Fibroblast of lung (primary cell): ENCODE results near the gene DNAJB12. TPM values are rescaled to one million over a fixed set of nuclear protein-coding genes. Genes with fewer than 3 reads are reported as not detected.

Experiments used
- DNase-seq, 2 donors: peaks; one replicate each; pipeline versions ENCODE4 v3.0.0 to v3.0.0-alpha.2; 2010; ENCODE audit warnings: low read depth in 2 of 2
- H2AFZ ChIP-seq: 2 replicates; pipeline ENCODE4 v1.5.1; 2012; ENCODE audit warnings: low read length, control low read depth, inconsistent platforms
- H3K27ac ChIP-seq: 2 replicates; pipeline ENCODE4 v1.5.1; 2011; ENCODE audit warnings: low read length, control low read depth; ENCODE audit not compliant: insufficient read depth
- H3K27me3 ChIP-seq: 2 replicates; pipeline ENCODE4 v1.5.1; 2011; ENCODE audit warnings: mild to moderate bottlenecking, low read length; ENCODE audit not compliant: control insufficient read depth, insufficient read depth
- H3K36me3 ChIP-seq: 2 replicates; pipeline ENCODE4 v1.5.1; 2011; ENCODE audit warnings: low read length; ENCODE audit not compliant: control insufficient read depth, insufficient read depth
- H3K4me1 ChIP-seq: 2 replicates; pipeline ENCODE4 v1.5.1; 2011; ENCODE audit warnings: low read length; ENCODE audit not compliant: control insufficient read depth, insufficient read depth; ENCODE audit errors: extremely low read depth
- H3K4me2 ChIP-seq: 2 replicates; pipeline ENCODE4 v1.5.1; 2011; ENCODE audit warnings: low read length, control low read depth; ENCODE audit not compliant: insufficient read depth; ENCODE audit errors: extremely low read depth
- H3K4me3 ChIP-seq, 4 experiments: fragments of 200-600 bp in 1 of 4; sonication (generic) in 1 of 4; replicated peaks in 1 of 4; 2 replicates each; pipeline ENCODE4 v1.5.1; 2011 to 2016; ENCODE audit warnings: low read length in 4 of 4, low read depth in 3 of 4, mild to moderate bottlenecking in 3 of 4, control low read depth in 2 of 4, inconsistent platforms in 1 of 4, mixed read lengths in 1 of 4; ENCODE audit not compliant: insufficient read depth in 1 of 4; ENCODE audit errors: control extremely low read depth in 1 of 4
- H3K79me2 ChIP-seq: 2 replicates; pipeline ENCODE4 v1.5.1; 2012; ENCODE audit warnings: mild to moderate bottlenecking, low read length, inconsistent platforms; ENCODE audit not compliant: control insufficient read depth, insufficient read depth
- H3K9ac ChIP-seq: 2 replicates; pipeline ENCODE4 v1.5.1; 2011; ENCODE audit warnings: mild to moderate bottlenecking, low read length, control low read depth; ENCODE audit not compliant: insufficient read depth
- H3K9me3 ChIP-seq: 2 replicates; pipeline ENCODE4 v1.5.1; 2012; ENCODE audit warnings: low read depth, low read length; ENCODE audit not compliant: control insufficient read depth, insufficient read depth
- H4K20me1 ChIP-seq: 2 replicates; pipeline ENCODE4 v1.5.1; 2011; ENCODE audit warnings: low read length; ENCODE audit not compliant: control insufficient read depth, insufficient read depth; ENCODE audit errors: extremely low read depth
- CTCF ChIP-seq, 2 donors: IDR thresholded peaks in 1 of 2; conservative IDR thresholded peaks in 1 of 2; 1 replicate in 1 of 2; 2 replicates in 1 of 2; pipeline ENCODE4 v1.5.1; 2011 to 2012; ENCODE audit warnings: low read length in 2 of 2, control low read depth in 1 of 2, inconsistent platforms in 1 of 2, low read depth in 1 of 2, mild to moderate bottlenecking in 1 of 2
- EZH2 ChIP-seq: IDR thresholded peaks from 2 replicates; pipeline ENCODE4 v1.5.1; 2012; ENCODE audit warnings: low read length, control low read depth, mild to moderate bottlenecking; ENCODE audit errors: missing control alignments
- polyA plus RNA-seq, 2 donors: library from polyadenylated mRNA; depleted of rRNA in 1 of 2; stranded (reverse) in 1 of 2; unstranded in 1 of 2; fragments of >200 nt; gene quantifications; 2 replicates each; pipeline ENCODE4 v1.2.1, GENCODE V29; 2011 to 2012; ENCODE audit warnings: missing spikeins in 1 of 2
- total RNA-seq: library from RNA; depleted of rRNA; stranded (reverse); fragments of >200 nt; gene quantifications from 2 replicates; pipeline ENCODE4 v1.2.1, GENCODE V29; 2014

Gene DNAJB12
- total and polyA plus RNA-seq, 2 donors (not counting 1 experiment from before 2014, with no cell fraction given), result 17.2 to 26.3 TPM

- Histone ChIP-seq H3K36me3 (peaks cover 4% of the 10 kb centered on the region), H4K20me1 (no peaks in the 10 kb centered on the region), H3K4me2 (peak overlapping the region; percentile 72), H3K27ac (peak overlapping the region; percentile 97), H3K9ac (peak overlapping the region; percentile 99), H3K4me3 (peak overlapping the region; percentile 82 to 97 (median 87)), H3K79me2 (peaks cover 36% of the 10 kb centered on the region), H3K9me3 (no peaks in the 10 kb centered on the region), H2AFZ (no peak overlapping the region), H3K4me1 (peaks cover 8% of the 10 kb centered on the region), H3K27me3 (no peaks in the 10 kb centered on the region)
- DNase-seq, result peak; percentile 31 to 50
- TF ChIP-seq CTCF (conservative IDR thresholded peaks at IDR 0.05 in 1 of 2, IDR thresholded peaks at IDR 0.05 in 1 of 2; ENCODE audit: low read depth in 1 of 2, low read length in 2 of 2) (no peak), EZH2 (no peak)
These were observed 1.4 kb downstream of the DNAJB12 start for GRCh38 chr10:72353028-72353964.

- H3K27ac ChIP-seq, result no peak overlapping the region
- H3K4me2 ChIP-seq, result no peak overlapping the region
- no peak overlapping the region for H2AFZ ChIP-seq
- no peak overlapping the region for H3K4me3 ChIP-seq
- H3K27me3 ChIP-seq, result no peaks in the 10 kb centered on the region
- no peak overlapping the region for H3K9ac ChIP-seq
- peaks cover 8% of the 10 kb centered on the region for H3K4me1 ChIP-seq
- H3K79me2 ChIP-seq, result peaks cover 36% of the 10 kb centered on the region
- no peak for TF ChIP-seq CTCF (conservative IDR thresholded peaks at IDR 0.05 in 1 of 2, IDR thresholded peaks at IDR 0.05 in 1 of 2; ENCODE audit: low read depth in 1 of 2, low read length in 2 of 2)
- no peak for TF ChIP-seq EZH2
- no peaks in the 10 kb centered on the region for H3K9me3 ChIP-seq
- no peak for DNase-seq
- H3K36me3 ChIP-seq, result peaks cover 4% of the 10 kb centered on the region
- H4K20me1 ChIP-seq, result no peaks in the 10 kb centered on the region
These were observed 3.2 kb downstream of the DNAJB12 start for GRCh38 chr10:72351479-72351878.

- H3K36me3 ChIP-seq, result peaks cover 4% of the 10 kb centered on the region
- TF ChIP-seq EZH2 (no peak), CTCF (conservative IDR thresholded peaks at IDR 0.05 in 1 of 2, IDR thresholded peaks at IDR 0.05 in 1 of 2; ENCODE audit: low read depth in 1 of 2, low read length in 2 of 2) (no peak)
These were observed 5.3 kb downstream of the DNAJB12 start for GRCh38 chr10:72349438-72349837.

More at GRCh38 chr10:72349438-72349837, 5.3 kb downstream of the DNAJB12 start:
- H3K79me2 ChIP-seq, result peaks cover 36% of the 10 kb centered on the region
- H3K27me3 ChIP-seq, result no peaks in the 10 kb centered on the region
- no peak overlapping the region for H3K27ac ChIP-seq
- DNase-seq, result no peak
- no peak overlapping the region for H3K4me3 ChIP-seq
- no peak overlapping the region for H3K9ac ChIP-seq
- no peaks in the 10 kb centered on the region for H3K9me3 ChIP-seq
- H3K4me1 ChIP-seq, result peaks cover 8% of the 10 kb centered on the region
- H3K4me2 ChIP-seq, result no peak overlapping the region
- H2AFZ ChIP-seq, result no peak overlapping the region
- H4K20me1 ChIP-seq, result no peaks in the 10 kb centered on the region
